H9 (cell line): ENCODE results near the gene ACOT6. TPM values are rescaled to one million over a fixed set of nuclear protein-coding genes. Genes with fewer than 3 reads are reported as not detected.

Source experiments
- DNase-seq: peaks from one replicate; pipeline ENCODE4 v3.0.0-alpha.2; 2017
- H2AFZ ChIP-seq: one replicate; pipeline ENCODE4 v1.6.1; 2013; ENCODE audit warnings: mild to moderate bottlenecking, low read length, control low read depth, moderate library complexity
- H2AK5ac ChIP-seq: 2 replicates; pipeline ENCODE4 v1.6.1; 2013; ENCODE audit warnings: low read length, control low read depth, mixed read lengths; ENCODE audit not compliant: insufficient read length
- H2BK120ac ChIP-seq: one replicate; pipeline ENCODE4 v1.6.1; 2013; ENCODE audit warnings: low read depth, mild to moderate bottlenecking, low read length, control low read depth, inconsistent platforms; ENCODE audit not compliant: poor library complexity, severe bottlenecking
- H2BK12ac ChIP-seq: 2 replicates; pipeline ENCODE4 v1.6.1; 2013; ENCODE audit warnings: low read length, control low read depth, mixed read lengths, low read depth; ENCODE audit not compliant: insufficient read length
- H2BK15ac ChIP-seq: 2 replicates; pipeline ENCODE4 v1.6.1; 2013; ENCODE audit warnings: low read depth, low read length, control low read depth
- H2BK20ac ChIP-seq: one replicate; pipeline ENCODE4 v1.6.1; 2013; ENCODE audit warnings: low read depth, mild to moderate bottlenecking, low read length, control low read depth, inconsistent platforms; ENCODE audit not compliant: poor library complexity, severe bottlenecking
- H2BK5ac ChIP-seq: 2 replicates; pipeline ENCODE4 v1.6.1; 2013; ENCODE audit warnings: low read length, control low read depth, mixed read lengths; ENCODE audit not compliant: insufficient read length
- H3K14ac ChIP-seq: 2 replicates; pipeline ENCODE4 v1.6.1; 2013; ENCODE audit warnings: low read length, control low read depth; ENCODE audit not compliant: insufficient read depth
- H3K18ac ChIP-seq: 2 replicates; pipeline ENCODE4 v1.6.1; 2013; ENCODE audit warnings: low read depth, mild to moderate bottlenecking, mixed read lengths, low read length, control low read depth; ENCODE audit not compliant: insufficient read length
- H3K23ac ChIP-seq: 2 replicates; pipeline ENCODE4 v1.6.1; 2013; ENCODE audit warnings: low read length, control low read depth, mixed read lengths, low read depth; ENCODE audit not compliant: insufficient read length
- H3K23me2 ChIP-seq: 2 replicates; pipeline ENCODE4 v1.6.1; 2013; ENCODE audit warnings: low read depth, mild to moderate bottlenecking, mixed read lengths, low read length, control low read depth; ENCODE audit not compliant: insufficient read length, poor library complexity, severe bottlenecking
- H3K27ac ChIP-seq: 2 replicates; pipeline ENCODE4 v1.5.1; 2013; ENCODE audit warnings: low read length, control low read depth, mixed read lengths, low read depth; ENCODE audit not compliant: insufficient read length
- H3K27me3 ChIP-seq: 2 replicates; pipeline ENCODE4 v1.6.1; 2013; ENCODE audit warnings: low read length, control low read depth, inconsistent platforms; ENCODE audit not compliant: insufficient read depth
- H3K4ac ChIP-seq: 2 replicates; pipeline ENCODE4 v1.6.1; 2013; ENCODE audit warnings: low read depth, mild to moderate bottlenecking, control low read depth, inconsistent platforms, low read length, moderate library complexity
- H3K4me1 ChIP-seq: 2 replicates; pipeline ENCODE4 v1.6.1; 2013; ENCODE audit warnings: low read length, control low read depth, inconsistent platforms; ENCODE audit not compliant: insufficient read depth
- H3K4me2 ChIP-seq: 2 replicates; pipeline ENCODE4 v1.6.1; 2013; ENCODE audit warnings: low read length, control low read depth, mixed read lengths; ENCODE audit not compliant: insufficient read length, insufficient read depth
- H3K56ac ChIP-seq: 2 replicates; pipeline ENCODE4 v1.6.1; 2013; ENCODE audit warnings: low read depth, mild to moderate bottlenecking, mixed read lengths, low read length, control low read depth; ENCODE audit not compliant: insufficient read length
- H3K79me1 ChIP-seq: 2 replicates; pipeline ENCODE4 v1.6.1; 2013; ENCODE audit warnings: low read depth, mild to moderate bottlenecking, moderate library complexity, low read length, control low read depth, inconsistent platforms; ENCODE audit not compliant: insufficient read depth, poor library complexity, severe bottlenecking
- H3K79me2 ChIP-seq: 2 replicates; pipeline ENCODE4 v1.6.1; 2013; ENCODE audit warnings: low read length, control low read depth, inconsistent platforms; ENCODE audit not compliant: insufficient read depth
- H3K9ac ChIP-seq: 2 replicates; pipeline ENCODE4 v1.6.1; 2013; ENCODE audit warnings: low read length, control low read depth, mixed read lengths; ENCODE audit not compliant: insufficient read length; ENCODE audit errors: extremely low read depth
- H3K9me3 ChIP-seq: one replicate; pipeline ENCODE4 v1.6.1; 2013; ENCODE audit warnings: low read depth, low read length, inconsistent platforms; ENCODE audit not compliant: control insufficient read depth
- H3T11ph ChIP-seq: one replicate; pipeline ENCODE4 v1.6.1; 2013; ENCODE audit warnings: mild to moderate bottlenecking, low read length, control low read depth, inconsistent platforms
- H4K20me1 ChIP-seq: one replicate; pipeline ENCODE4 v1.6.1; 2013; ENCODE audit not compliant: control insufficient read depth, insufficient read length, insufficient read depth
- H4K5ac ChIP-seq: 2 replicates; pipeline ENCODE4 v1.6.1; 2013; ENCODE audit warnings: low read depth, mild to moderate bottlenecking, mixed read lengths, low read length, control low read depth; ENCODE audit not compliant: insufficient read length
- H4K8ac ChIP-seq: replicated peaks from 2 replicates; pipeline ENCODE4 v1.6.1; 2013; ENCODE audit warnings: low read length, control low read depth, mixed read lengths, low read depth; ENCODE audit not compliant: insufficient read length
- H4K91ac ChIP-seq: 2 replicates; pipeline ENCODE4 v1.6.1; 2013; ENCODE audit warnings: low read depth, mild to moderate bottlenecking, moderate library complexity, mixed read lengths, low read length, control low read depth; ENCODE audit not compliant: insufficient read length
- H3K27ac Mint-ChIP-seq, 3 experiments: 2 replicates in 2 of 3; 3 replicates in 1 of 3; pipeline ENCODE4 v1.8.0; 2020 to 2021; ENCODE audit warnings: mixed read lengths in 3 of 3, mild to moderate bottlenecking in 1 of 3, moderate library complexity in 1 of 3
- H3K27me3 Mint-ChIP-seq: 2 replicates; pipeline ENCODE4 v1.8.0; 2021; ENCODE audit warnings: low read depth, mild to moderate bottlenecking, moderate library complexity, mixed read lengths
- H3K36me3 Mint-ChIP-seq, 3 experiments: 2 replicates in 2 of 3; 3 replicates in 1 of 3; pipeline ENCODE4 v1.8.0; 2020 to 2021; ENCODE audit warnings: low read depth in 3 of 3, mixed read lengths in 3 of 3; ENCODE audit not compliant: insufficient read depth in 1 of 3
- H3K4me1 Mint-ChIP-seq, 2 experiments: 2 replicates each; pipeline ENCODE4 v1.8.0; 2020; ENCODE audit warnings: mixed read lengths in 2 of 2
- H3K4me3 Mint-ChIP-seq, 2 experiments: 2 replicates in 1 of 2; 3 replicates in 1 of 2; pipeline ENCODE4 v1.8.0; 2020 to 2021; ENCODE audit warnings: mild to moderate bottlenecking in 2 of 2, mixed read lengths in 2 of 2, moderate library complexity in 1 of 2
- H3K9me3 Mint-ChIP-seq, 2 experiments: 2 replicates in 1 of 2; 3 replicates in 1 of 2; pipeline ENCODE4 v1.8.0; 2020; ENCODE audit warnings: mild to moderate bottlenecking in 2 of 2, mixed read lengths in 2 of 2, moderate library complexity in 1 of 2
- WGBS: extraction: QIAGEN DNeasy Blood & Tissue Kit; methylation state at CpG from one replicate; pipeline ENCODE4 v1.1.7; 2013; ENCODE audit warnings: missing lambda C conversion rate, low lambda C conversion rate, mixed read lengths; ENCODE audit not compliant: insufficient read length; ENCODE audit errors: extremely low coverage; 5-methylcytosine and 5-hydroxymethylcytosine counted together
- total RNA-seq: library from RNA; stranded (reverse); gene quantifications from 2 replicates; pipeline ENCODE4 v1.2.1, GENCODE V29; 2021
- TF ChIP-seq, protein P1 (sequence below): fragments of 200-600 bp; sonication (generic); conservative IDR thresholded peaks from 3 replicates; pipeline ENCODE4 v1.8.0; 2021; ENCODE audit warnings: antibody characterized with exemption, mild to moderate bottlenecking

ACOT6 gene
- total RNA-seq, 1 experiment from 2014 or later, result not detected

DNA sequence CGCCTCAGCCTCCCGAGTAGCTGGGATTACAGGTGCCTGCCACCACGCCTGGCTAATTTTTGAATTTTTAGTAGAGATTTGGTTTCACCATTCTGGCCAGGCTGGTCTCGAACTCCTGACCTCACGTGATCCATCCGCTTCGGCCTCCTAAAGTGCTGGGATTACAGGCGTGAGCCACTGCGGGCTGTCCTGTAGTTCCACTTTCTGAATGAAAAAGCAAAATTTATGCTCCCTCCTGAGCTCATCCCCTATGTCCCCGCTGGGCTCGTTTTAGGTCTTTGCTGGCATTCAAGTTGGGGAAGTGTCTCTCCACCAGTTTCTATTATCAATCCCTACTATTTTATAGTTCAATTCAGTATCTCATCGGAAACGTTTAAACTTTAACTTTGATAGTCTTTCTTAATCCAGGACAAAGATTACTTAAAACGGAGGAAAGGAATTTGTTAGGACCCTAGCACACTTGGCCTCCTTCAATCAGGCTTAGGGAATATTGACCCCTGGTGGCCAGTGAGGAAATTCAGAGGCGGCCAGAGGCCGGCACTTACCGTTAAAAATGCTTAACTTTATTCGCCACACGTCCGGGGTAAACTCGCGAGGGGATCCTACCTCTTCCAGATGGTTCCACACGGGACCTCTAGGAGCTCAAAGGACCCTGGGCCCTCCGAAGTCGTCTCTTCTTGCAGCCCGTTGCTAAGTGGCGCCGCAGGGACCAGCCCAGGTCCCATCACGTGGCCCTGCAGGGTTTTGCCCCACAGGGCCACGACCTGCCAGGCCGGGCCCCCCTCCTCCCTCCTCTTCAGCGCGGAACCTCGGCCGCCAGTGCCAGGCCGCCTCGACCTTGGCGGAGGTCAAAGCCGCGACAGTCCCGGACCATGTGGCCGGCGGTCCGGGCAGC is 21.0 kb downstream of the ACOT6 start:
- peak overlapping the region; percentile 71 for H4K91ac ChIP-seq
- H3K9ac ChIP-seq, result peak overlapping the region; percentile 20
- no peak overlapping the region for H2AFZ ChIP-seq
- H3K79me1 ChIP-seq, result no peaks in the 10 kb centered on the region
- H3K27ac ChIP-seq, result no peak overlapping the region
- Mint-ChIP-seq H3K27ac (no peak overlapping the region), H3K27me3 (no peaks in the 10 kb centered on the region), H3K36me3 (no peaks in the 10 kb centered on the region), H3K4me3 (peak overlapping the region; percentile 63 to 74), H3K9me3 (no peaks in the 10 kb centered on the region), H3K4me1 (peaks cover 4 to 10% of the 10 kb centered on the region in 2 experiments)
- peaks cover 14% of the 10 kb centered on the region for H3K23me2 ChIP-seq
- peak; percentile 63 for DNase-seq
- peak overlapping the region; percentile 68 for H3K18ac ChIP-seq
- WGBS, result no CpG with 5 or more reads among the region's 44 CpGs
- H3K4me2 ChIP-seq, result peak overlapping the region; percentile 42
- H3K23ac ChIP-seq, result no peak overlapping the region
- TF ChIP-seq, protein P1, sequence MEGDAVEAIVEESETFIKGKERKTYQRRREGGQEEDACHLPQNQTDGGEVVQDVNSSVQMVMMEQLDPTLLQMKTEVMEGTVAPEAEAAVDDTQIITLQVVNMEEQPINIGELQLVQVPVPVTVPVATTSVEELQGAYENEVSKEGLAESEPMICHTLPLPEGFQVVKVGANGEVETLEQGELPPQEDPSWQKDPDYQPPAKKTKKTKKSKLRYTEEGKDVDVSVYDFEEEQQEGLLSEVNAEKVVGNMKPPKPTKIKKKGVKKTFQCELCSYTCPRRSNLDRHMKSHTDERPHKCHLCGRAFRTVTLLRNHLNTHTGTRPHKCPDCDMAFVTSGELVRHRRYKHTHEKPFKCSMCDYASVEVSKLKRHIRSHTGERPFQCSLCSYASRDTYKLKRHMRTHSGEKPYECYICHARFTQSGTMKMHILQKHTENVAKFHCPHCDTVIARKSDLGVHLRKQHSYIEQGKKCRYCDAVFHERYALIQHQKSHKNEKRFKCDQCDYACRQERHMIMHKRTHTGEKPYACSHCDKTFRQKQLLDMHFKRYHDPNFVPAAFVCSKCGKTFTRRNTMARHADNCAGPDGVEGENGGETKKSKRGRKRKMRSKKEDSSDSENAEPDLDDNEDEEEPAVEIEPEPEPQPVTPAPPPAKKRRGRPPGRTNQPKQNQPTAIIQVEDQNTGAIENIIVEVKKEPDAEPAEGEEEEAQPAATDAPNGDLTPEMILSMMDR, result peak; percentile 91
- no peak overlapping the region for H2BK20ac ChIP-seq
- H2AK5ac ChIP-seq, result no peak overlapping the region
- H3K4me1 ChIP-seq, result peaks cover 3% of the 10 kb centered on the region; the same call in 1 of the 2 replicates
- no peak overlapping the region for H4K8ac ChIP-seq
- H3K9me3 ChIP-seq, result no peaks in the 10 kb centered on the region
- peak overlapping the region; percentile 75 for H3T11ph ChIP-seq
- H3K56ac ChIP-seq, result no peak overlapping the region
- no peak overlapping the region for H2BK12ac ChIP-seq
- no peaks in the 10 kb centered on the region for H3K79me2 ChIP-seq
- no peaks in the 10 kb centered on the region for H3K27me3 ChIP-seq
- H2BK15ac ChIP-seq, result no peak overlapping the region
- no peak overlapping the region for H2BK5ac ChIP-seq
- no peaks in the 10 kb centered on the region for H4K20me1 ChIP-seq
- H4K5ac ChIP-seq, result no peak overlapping the region
- peak overlapping the region; percentile 79 for H3K14ac ChIP-seq
- no peak overlapping the region for H3K4ac ChIP-seq
- H2BK120ac ChIP-seq, result no peak overlapping the region
